ENCODE data around the gene LRRN2. TPM values are rescaled to one million over a fixed set of nuclear protein-coding genes. Genes with fewer than 3 reads are reported as not detected.

Gene LRRN2
- total and polyA plus RNA-seq, 8 donors, result 0.43 to 4.1 (median 1.0) TPM; not detected in 2

GRCh38 chr1:204653590-204654340, 31.8 kb downstream of the LRRN2 start:
- WGBS, 5 donors, result 80 to 89% (median 80%) methylated on average over 5 of the region's 5 CpGs
- no peak overlapping the region for H3K4me3 ChIP-seq
- intact Hi-C loops (cut with DNase I; ENCODE audit: low total_unique reads), result no loop called here

GRCh38 chr1:204652497-204652896, 33.0 kb downstream of the LRRN2 start:
- peaks cover 0 to 37% (median 5%) of the 10 kb centered on the region in 3 donors for H3K27me3 ChIP-seq
- no peaks in the 10 kb centered on the region for H3K9me3 ChIP-seq
- no peak overlapping the region for H3K27ac ChIP-seq
- WGBS, 5 donors, result 19 to 48% (median 39%) methylated on average over 3 of the region's 3 CpGs
- intact Hi-C loops (cut with DNase I; ENCODE audit: low total_unique reads), result no loop called here
- peaks cover 0 to 12% (median 0%) of the 10 kb centered on the region in 4 donors for H3K4me1 ChIP-seq
- no peak for DNase-seq
- H3K4me3 ChIP-seq, result no peak overlapping the region
- no peak for TF ChIP-seq POLR2A (IDR thresholded peaks at IDR 0.05)
- TF ChIP-seq CTCF (IDR thresholded peaks at IDR 0.05), result no peak
- TF ChIP-seq EP300 (IDR thresholded peaks at IDR 0.05), result no peak
- TF ChIP-seq POLR2AphosphoS5 (IDR thresholded peaks at IDR 0.05), result no peak
- H3K36me3 ChIP-seq, result no peaks in the 10 kb centered on the region

More at GRCh38 chr1:204653590-204654340, 31.8 kb downstream of the LRRN2 start:
- TF ChIP-seq POLR2AphosphoS5 (IDR thresholded peaks at IDR 0.05), result no peak
- TF ChIP-seq CTCF (IDR thresholded peaks at IDR 0.05), result no peak
- no peak for TF ChIP-seq EP300 (IDR thresholded peaks at IDR 0.05)
- no peak for TF ChIP-seq POLR2A (IDR thresholded peaks at IDR 0.05)
- Histone ChIP-seq H3K27ac (no peak overlapping the region), H3K36me3 (no peaks in the 10 kb centered on the region), H3K4me1 (peaks cover 0 to 12% (median 0%) of the 10 kb centered on the region in 4 donors), H3K9me3 (no peaks in the 10 kb centered on the region), H3K27me3 (peaks cover 0 to 37% (median 5%) of the 10 kb centered on the region in 3 donors)
- DNase-seq, result no peak

- no peak for DNase-seq
- Histone ChIP-seq H3K9me3 (no peaks in the 10 kb centered on the region), H3K27me3 (peaks cover 0 to 37% (median 5%) of the 10 kb centered on the region in 3 donors), H3K36me3 (no peaks in the 10 kb centered on the region), H3K4me3 (no peak overlapping the region), H3K27ac (no peak overlapping the region), H3K4me1 (peaks cover 0 to 12% (median 0%) of the 10 kb centered on the region in 4 donors)
- intact Hi-C loops (cut with DNase I; ENCODE audit: low total_unique reads), result no loop called here
- TF ChIP-seq EP300 (IDR thresholded peaks at IDR 0.05) (no peak), POLR2AphosphoS5 (IDR thresholded peaks at IDR 0.05) (no peak)
- 14 to 31% (median 21%) methylated on average over 14 to 16 of the region's 17 CpGs for WGBS, 5 donors
These were observed 33.6 kb downstream of the LRRN2 start for GRCh38 chr1:204651843-204652421.

- Histone ChIP-seq H3K27ac (no peak overlapping the region), H3K27me3 (peaks cover 0 to 37% (median 5%) of the 10 kb centered on the region in 3 donors), H3K4me3 (no peak overlapping the region), H3K9me3 (no peaks in the 10 kb centered on the region), H3K36me3 (no peaks in the 10 kb centered on the region), H3K4me1 (peaks cover 0 to 12% (median 0%) of the 10 kb centered on the region in 4 donors)
- 63 to 76% (median 68%) methylated on average over 7 of the region's 7 CpGs for WGBS, 5 donors
- TF ChIP-seq POLR2A (IDR thresholded peaks at IDR 0.05) (no peak), POLR2AphosphoS5 (IDR thresholded peaks at IDR 0.05) (no peak)
- intact Hi-C loops (cut with DNase I; ENCODE audit: low total_unique reads), result no loop called here
- DNase-seq, result no peak
These were observed 34.5 kb downstream of the LRRN2 start for GRCh38 chr1:204650911-204651570.

GRCh38 chr1:204649721-204650521, 35.6 kb downstream of the LRRN2 start:
- no peaks in the 10 kb centered on the region for H3K36me3 ChIP-seq
- H3K27me3 ChIP-seq, result peaks cover 0 to 37% (median 5%) of the 10 kb centered on the region in 3 donors
- 73 to 85% (median 78%) methylated on average over 5 to 6 of the region's 6 CpGs for WGBS, 5 donors
- no peak for DNase-seq
- no peaks in the 10 kb centered on the region for H3K9me3 ChIP-seq
- no peak for TF ChIP-seq POLR2AphosphoS5 (IDR thresholded peaks at IDR 0.05)
- TF ChIP-seq EP300 (IDR thresholded peaks at IDR 0.05), result no peak
- TF ChIP-seq POLR2A (IDR thresholded peaks at IDR 0.05), result no peak
- no peak for TF ChIP-seq CTCF (IDR thresholded peaks at IDR 0.05)
- H3K27ac ChIP-seq, result no peak overlapping the region
- H3K4me1 ChIP-seq, result peaks cover 0 to 12% (median 0%) of the 10 kb centered on the region in 4 donors
- no peak overlapping the region for H3K4me3 ChIP-seq
- intact Hi-C loops (cut with DNase I; ENCODE audit: low total_unique reads), result no loop called here

Data from stomach (tissue), 9 donors.